IPS-18a (cell line): ENCODE results near the gene CARD11.
A peak's percentile ranks its signal among the peaks of the same experiment; 100 is the strongest.

Source experiments
- H3K27ac ChIP-seq: one replicate; pipeline ENCODE4 v1.5.1; 2013; ENCODE audit warnings: low read length
- H3K27me3 ChIP-seq: one replicate; pipeline ENCODE4 v1.6.1; 2013; ENCODE audit warnings: mild to moderate bottlenecking, low read length; ENCODE audit not compliant: control insufficient read depth, insufficient read depth
- H3K36me3 ChIP-seq: one replicate; pipeline ENCODE4 v1.6.1; 2013; ENCODE audit warnings: low read depth, low read length; ENCODE audit not compliant: control insufficient read depth
- H3K4me1 ChIP-seq: one replicate; pipeline ENCODE4 v1.6.1; 2013; ENCODE audit warnings: low read depth, low read length; ENCODE audit not compliant: control insufficient read depth
- H3K4me3 ChIP-seq: one replicate; pipeline ENCODE4 v1.5.1; 2013; ENCODE audit warnings: low read length
- H3K9ac ChIP-seq: one replicate; pipeline ENCODE4 v1.6.1; 2013; ENCODE audit warnings: mild to moderate bottlenecking, low read length, moderate library complexity
- H3K9me3 ChIP-seq: one replicate; pipeline ENCODE4 v1.6.1; 2013; ENCODE audit warnings: low read depth, low read length; ENCODE audit not compliant: control insufficient read depth

The CARD11 gene

GRCh38 chr7:3043544-3044371 lies at the start of gene CARD11:
Gene CARD11 (minus strand): TSS chr7:3043867. CDS start chr7:2958506, 85,361 bp downstream.
- H3K4me1 ChIP-seq, result no peaks in the 10 kb centered on the region
- H3K4me3 ChIP-seq, result peak within 1 kb of the TSS; percentile 56
- no peaks in the 10 kb centered on the region for H3K36me3 ChIP-seq
- H3K9ac ChIP-seq, result no peak within 1 kb of the TSS
- no peaks in the 10 kb centered on the region for H3K9me3 ChIP-seq
- H3K27me3 ChIP-seq, result no peaks in the 10 kb centered on the region
- no peak within 1 kb of the TSS for H3K27ac ChIP-seq

- Histone ChIP-seq H3K27ac (no peak overlapping the region), H3K4me1 (no peaks in the 10 kb centered on the region), H3K36me3 (no peaks in the 10 kb centered on the region), H3K9me3 (no peaks in the 10 kb centered on the region), H3K4me3 (no peak overlapping the region), H3K27me3 (no peaks in the 10 kb centered on the region), H3K9ac (no peak overlapping the region)
Observed at GRCh38 chr7:3092468-3092867, 48.8 kb upstream of the CARD11 start.

- Histone ChIP-seq H3K9me3 (no peaks in the 10 kb centered on the region), H3K36me3 (no peaks in the 10 kb centered on the region), H3K27me3 (no peaks in the 10 kb centered on the region), H3K4me1 (no peaks in the 10 kb centered on the region), H3K4me3 (no peak overlapping the region), H3K9ac (no peak overlapping the region), H3K27ac (no peak overlapping the region)
Observed at GRCh38 chr7:3091631-3092030, 48.0 kb upstream of the CARD11 start.

GRCh38 chr7:3089493-3089892 lies 45.8 kb upstream of the CARD11 start:
- no peaks in the 10 kb centered on the region for H3K36me3 ChIP-seq
- H3K9me3 ChIP-seq, result no peaks in the 10 kb centered on the region
- no peak overlapping the region for H3K9ac ChIP-seq
- H3K4me3 ChIP-seq, result no peak overlapping the region
- H3K4me1 ChIP-seq, result no peaks in the 10 kb centered on the region
- no peaks in the 10 kb centered on the region for H3K27me3 ChIP-seq
- no peak overlapping the region for H3K27ac ChIP-seq

GRCh38 chr7:3087243-3087755 lies 43.6 kb upstream of the CARD11 start:
- H3K27ac ChIP-seq, result no peak overlapping the region
- H3K4me3 ChIP-seq, result no peak overlapping the region

GRCh38 chr7:3083350-3083749 lies 39.7 kb upstream of the CARD11 start:
- H3K4me1 ChIP-seq, result no peaks in the 10 kb centered on the region
- no peaks in the 10 kb centered on the region for H3K36me3 ChIP-seq
- no peaks in the 10 kb centered on the region for H3K9me3 ChIP-seq
- no peak overlapping the region for H3K4me3 ChIP-seq
- H3K27me3 ChIP-seq, result no peaks in the 10 kb centered on the region
- H3K27ac ChIP-seq, result no peak overlapping the region
- H3K9ac ChIP-seq, result no peak overlapping the region

More at GRCh38 chr7:3087243-3087755, 43.6 kb upstream of the CARD11 start:
- Histone ChIP-seq H3K27me3 (no peaks in the 10 kb centered on the region), H3K36me3 (no peaks in the 10 kb centered on the region), H3K9ac (no peak overlapping the region), H3K9me3 (no peaks in the 10 kb centered on the region), H3K4me1 (no peaks in the 10 kb centered on the region)

GRCh38 chr7:3082831-3083230 lies 39.2 kb upstream of the CARD11 start:
- H3K27me3 ChIP-seq, result no peaks in the 10 kb centered on the region
- no peaks in the 10 kb centered on the region for H3K4me1 ChIP-seq
- no peaks in the 10 kb centered on the region for H3K36me3 ChIP-seq
- no peaks in the 10 kb centered on the region for H3K9me3 ChIP-seq
- no peak overlapping the region for H3K9ac ChIP-seq
- no peak overlapping the region for H3K27ac ChIP-seq
- no peak overlapping the region for H3K4me3 ChIP-seq

- no peaks in the 10 kb centered on the region for H3K36me3 ChIP-seq
- no peaks in the 10 kb centered on the region for H3K9me3 ChIP-seq
- H3K27me3 ChIP-seq, result no peaks in the 10 kb centered on the region
- H3K27ac ChIP-seq, result no peak overlapping the region
- H3K4me1 ChIP-seq, result no peaks in the 10 kb centered on the region
- no peak overlapping the region for H3K9ac ChIP-seq
- H3K4me3 ChIP-seq, result no peak overlapping the region
Observed at GRCh38 chr7:3082386-3082785, 38.7 kb upstream of the CARD11 start.

- Histone ChIP-seq H3K9ac (no peak overlapping the region), H3K27me3 (no peaks in the 10 kb centered on the region), H3K4me1 (no peaks in the 10 kb centered on the region)
Observed at GRCh38 chr7:3080106-3080505, 36.4 kb upstream of the CARD11 start.

GRCh38 chr7:3078514-3078913 lies 34.8 kb upstream of the CARD11 start:
- Histone ChIP-seq H3K36me3 (no peaks in the 10 kb centered on the region), H3K27ac (no peak overlapping the region), H3K4me3 (no peak overlapping the region), H3K27me3 (no peaks in the 10 kb centered on the region), H3K9ac (no peak overlapping the region), H3K9me3 (no peaks in the 10 kb centered on the region), H3K4me1 (peaks cover 6% of the 10 kb centered on the region)

More at GRCh38 chr7:3080106-3080505, 36.4 kb upstream of the CARD11 start:
- H3K36me3 ChIP-seq, result no peaks in the 10 kb centered on the region
- no peak overlapping the region for H3K4me3 ChIP-seq
- no peaks in the 10 kb centered on the region for H3K9me3 ChIP-seq
- no peak overlapping the region for H3K27ac ChIP-seq

GRCh38 chr7:3076700-3077099 lies 33.0 kb upstream of the CARD11 start:
- no peak overlapping the region for H3K9ac ChIP-seq

GRCh38 chr7:3076163-3076562 lies 32.5 kb upstream of the CARD11 start:
- no peaks in the 10 kb centered on the region for H3K9me3 ChIP-seq
- H3K36me3 ChIP-seq, result no peaks in the 10 kb centered on the region
- H3K4me3 ChIP-seq, result no peak overlapping the region
- no peak overlapping the region for H3K27ac ChIP-seq
- no peaks in the 10 kb centered on the region for H3K27me3 ChIP-seq
- no peak overlapping the region for H3K9ac ChIP-seq
- peaks cover 6% of the 10 kb centered on the region for H3K4me1 ChIP-seq

More at GRCh38 chr7:3076700-3077099, 33.0 kb upstream of the CARD11 start:
- H3K27me3 ChIP-seq, result no peaks in the 10 kb centered on the region
- H3K9me3 ChIP-seq, result no peaks in the 10 kb centered on the region
- no peak overlapping the region for H3K4me3 ChIP-seq
- no peaks in the 10 kb centered on the region for H3K36me3 ChIP-seq
- peaks cover 6% of the 10 kb centered on the region for H3K4me1 ChIP-seq
- no peak overlapping the region for H3K27ac ChIP-seq
